Nucleus accumbens (tissue), 56 donors: ENCODE data around the gene AFG3L2.

ENCODE experiments used
- DNase-seq, 56 donors: peaks; one replicate each; lab custom pipeline; 2025; lab: John Stamatoyannopoulos, UW

The AFG3L2 gene

GRCh38 chr18:12283256-12283655 is 93.8 kb downstream of the AFG3L2 start:
- DNase-seq: no peak

- no peak for DNase-seq
Measured at GRCh38 chr18:12282442-12283039, 94.5 kb downstream of the AFG3L2 start.

- no peak for DNase-seq
Measured at GRCh38 chr18:12281861-12282260, 95.2 kb downstream of the AFG3L2 start.

GRCh38 chr18:12279781-12280531 is 97.1 kb downstream of the AFG3L2 start:
- DNase-seq: no peak
